NCI-H82 treated with DMSO at 0.1 percent for 48 hours (cell line): Measurements from ENCODE around the gene MPEG1.

ENCODE experiments used
- DNase-seq: peaks from one replicate; lab custom pipeline; 2025; ENCODE audit not compliant: unreplicated experiment; lab: John Stamatoyannopoulos, UW

MPEG1 gene

GRCh38 chr11:59172345-59173079 lies 40.2 kb downstream of the MPEG1 start:
- no peak for DNase-seq

DNA sequence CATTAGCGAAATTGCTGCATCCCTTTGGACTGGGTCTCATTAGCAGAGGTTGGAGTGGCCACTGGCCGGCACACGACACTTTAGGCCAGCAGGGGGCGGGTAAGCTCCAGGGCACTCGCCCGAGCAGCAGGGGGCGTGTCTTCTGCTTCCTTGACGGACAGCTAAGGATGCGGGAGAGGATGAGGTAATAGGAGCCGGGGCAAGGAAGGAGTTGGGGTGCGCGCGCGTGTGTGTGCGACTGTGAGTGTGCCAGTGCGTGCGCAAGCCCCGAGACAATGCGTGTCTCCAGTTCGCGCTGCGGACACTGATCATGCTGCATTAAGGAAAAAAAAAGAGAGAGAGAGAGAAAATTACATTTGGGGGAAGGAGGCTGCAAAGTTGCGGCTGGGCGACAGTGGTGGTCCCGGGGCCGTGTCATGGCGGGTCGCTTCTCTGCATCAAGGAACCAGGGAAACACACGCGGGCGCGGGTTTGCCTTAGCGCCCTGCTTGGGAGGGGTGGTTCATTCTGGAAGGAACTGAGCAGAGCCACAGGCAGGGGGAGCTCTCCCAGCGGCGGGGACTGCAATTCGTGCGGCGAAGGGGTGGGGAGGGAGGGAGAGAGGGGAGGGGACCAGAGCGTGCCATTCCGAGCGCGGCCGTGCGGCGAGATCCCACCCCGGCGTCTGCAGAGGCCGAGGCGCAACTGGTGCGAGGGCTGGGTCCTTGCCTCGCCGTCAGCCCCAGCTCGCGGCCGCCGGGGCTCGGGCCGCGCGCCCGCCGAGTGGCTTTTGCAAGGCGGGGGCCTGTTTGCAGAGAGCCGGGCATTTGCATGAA lies 41.0 kb downstream of the MPEG1 start, which contains the start of gene DTX4:
Gene DTX4, plus strand, starts transcription at position 625 of the 815 bp plus-strand sequence. CDS start 464 bp downstream, outside the sequence.
- DNase-seq = peak; percentile 68

DNA sequence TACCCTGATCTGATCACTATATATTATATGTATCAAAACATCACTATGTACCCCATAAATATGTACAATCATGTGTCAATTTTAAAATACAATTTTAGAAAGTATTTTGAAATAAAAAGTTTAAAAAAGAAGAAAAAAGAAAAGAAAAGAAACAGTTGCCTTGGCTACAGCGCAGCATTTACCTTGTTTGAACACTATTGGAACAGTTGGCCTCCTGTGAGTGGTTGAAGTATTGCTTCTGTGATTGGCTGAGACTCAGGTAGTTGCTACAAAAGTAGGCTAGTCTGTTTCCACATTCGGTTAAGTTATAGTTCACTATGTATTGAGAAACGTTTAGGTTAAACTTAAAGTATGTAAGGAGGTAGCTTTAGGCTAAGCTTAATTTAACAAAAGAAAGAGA lies 48.7 kb downstream of the MPEG1 start:
- DNase-seq = no peak
